NCI-H1694 treated with DMSO at 0.1 percent for 48 hours (cell line): ENCODE results near the gene TUBG2.
"Not testable (repeated sequence)": the region's sequence is repeated elsewhere in the genome, so short reads cannot be mapped to it uniquely, and the experiment has no call there.

Source experiments
- DNase-seq: peaks from one replicate; lab custom pipeline; 2025; lab: John Stamatoyannopoulos, UW

The TUBG2 gene

GRCh38 chr17:42655528-42655927 is 3.6 kb upstream of the TUBG2 start:
- no peak for DNase-seq

- DNase-seq = no peak
These were observed 1.1 kb upstream of the TUBG2 start for GRCh38 chr17:42657824-42658588.

- DNase-seq = not testable (repeated sequence)
These were observed 819 bp downstream of the TUBG2 start for GRCh38 chr17:42659932-42660274.

- DNase-seq = no peak
These were observed 1.7 kb downstream of the TUBG2 start for GRCh38 chr17:42660692-42661345.

GRCh38 chr17:42665581-42666001 is 6.5 kb downstream of the TUBG2 start:
- DNase-seq = no peak

- not testable (repeated sequence) for DNase-seq
These were observed 7.0 kb downstream of the TUBG2 start for GRCh38 chr17:42666126-42666525.

GRCh38 chr17:42667088-42667951 is 8.2 kb downstream of the TUBG2 start:
- DNase-seq = no peak

GRCh38 chr17:42669705-42669976 is 10.6 kb downstream of the TUBG2 start:
- DNase-seq = no peak

- DNase-seq = no peak
These were observed 11.1 kb downstream of the TUBG2 start for GRCh38 chr17:42669977-42670788.

GRCh38 chr17:42670789-42671657 is 11.9 kb downstream of the TUBG2 start:
- no peak for DNase-seq

- peak; percentile 71 for DNase-seq
These were observed 13.0 kb downstream of the TUBG2 start for GRCh38 chr17:42672038-42672437.

- no peak for DNase-seq
These were observed 14.3 kb downstream of the TUBG2 start for GRCh38 chr17:42673266-42673884.

GRCh38 chr17:42673885-42674754 is 15.0 kb downstream of the TUBG2 start:
- peak; percentile 36 for DNase-seq

- no peak for DNase-seq
These were observed 15.8 kb downstream of the TUBG2 start for GRCh38 chr17:42674755-42675347.

GRCh38 chr17:42675348-42675964 is 16.4 kb downstream of the TUBG2 start:
- no peak for DNase-seq

GRCh38 chr17:42675965-42676423 is 16.9 kb downstream of the TUBG2 start:
- DNase-seq = no peak

GRCh38 chr17:42676424-42677011 is 17.4 kb downstream of the TUBG2 start, which contains the start of gene PLEKHH3:
PLEKHH3 (minus strand) TSS chr17:42676994; CDS start chr17:42676563, 431 bp downstream.
- peak; percentile 40 for DNase-seq
